ENCODE measurements around the gene ROR1.
"Not testable (repeated sequence)": the region's sequence is repeated elsewhere in the genome, so short reads cannot be mapped to it uniquely, and the experiment has no call there.

The ROR1 gene

GRCh38 chr1:63822540-63822939 is 48.7 kb downstream of the ROR1 start:
- DNase-seq (ENCODE audit: low read depth in 2 of 2): no peak

GRCh38 chr1:63824451-63824850 is 50.6 kb downstream of the ROR1 start:
- no peak for DNase-seq (ENCODE audit: low read depth in 2 of 2)

GRCh38 chr1:63825111-63825510 is 51.3 kb downstream of the ROR1 start:
- DNase-seq (ENCODE audit: low read depth in 2 of 2): no peak

- not testable (repeated sequence) for DNase-seq (ENCODE audit: low read depth in 2 of 2)
Observed at GRCh38 chr1:63826246-63826861, 52.5 kb downstream of the ROR1 start.

GRCh38 chr1:63827411-63828321 is 53.8 kb downstream of the ROR1 start:
- no peak for DNase-seq (ENCODE audit: low read depth in 2 of 2)

- DNase-seq (ENCODE audit: low read depth in 2 of 2): no peak
Observed at GRCh38 chr1:63828322-63829044, 54.7 kb downstream of the ROR1 start.

- DNase-seq (ENCODE audit: low read depth in 2 of 2): no peak
Observed at GRCh38 chr1:63829349-63830327, 55.8 kb downstream of the ROR1 start.

- no peak for DNase-seq (ENCODE audit: low read depth in 2 of 2)
Observed at GRCh38 chr1:63831409-63831808, 57.6 kb downstream of the ROR1 start.

GRCh38 chr1:63833363-63834119 is 59.7 kb downstream of the ROR1 start:
- DNase-seq (ENCODE audit: low read depth in 2 of 2): no peak

GRCh38 chr1:63835128-63835527 is 61.3 kb downstream of the ROR1 start:
- no peak for DNase-seq (ENCODE audit: low read depth in 2 of 2)

- no peak for DNase-seq (ENCODE audit: low read depth in 2 of 2)
Observed at GRCh38 chr1:63836374-63836773, 62.6 kb downstream of the ROR1 start.

GRCh38 chr1:63836830-63837229 is 63.0 kb downstream of the ROR1 start:
- no peak for DNase-seq (ENCODE audit: low read depth in 2 of 2)

GRCh38 chr1:63843010-63843409 is 69.2 kb downstream of the ROR1 start:
- DNase-seq (ENCODE audit: low read depth in 2 of 2): no peak

GRCh38 chr1:63843884-63844283 is 70.1 kb downstream of the ROR1 start:
- no peak for DNase-seq (ENCODE audit: low read depth in 2 of 2)

GRCh38 chr1:63845346-63845745 is 71.5 kb downstream of the ROR1 start:
- DNase-seq (ENCODE audit: low read depth in 2 of 2): no peak

- no peak for DNase-seq (ENCODE audit: low read depth in 2 of 2)
Observed at GRCh38 chr1:63847308-63847910, 73.6 kb downstream of the ROR1 start.

GRCh38 chr1:63848733-63849132 is 74.9 kb downstream of the ROR1 start:
- DNase-seq (ENCODE audit: low read depth in 2 of 2): no peak

GRCh38 chr1:63849149-63849548 is 75.3 kb downstream of the ROR1 start:
- no peak for DNase-seq (ENCODE audit: low read depth in 2 of 2)

GRCh38 chr1:63854091-63854490 is 80.3 kb downstream of the ROR1 start:
- DNase-seq (ENCODE audit: low read depth in 2 of 2): no peak

- no peak for DNase-seq (ENCODE audit: low read depth in 2 of 2)
Observed at GRCh38 chr1:63855942-63856341, 82.1 kb downstream of the ROR1 start.
